Right ventricle myocardium superior (tissue), 1 donor: ENCODE data around the gene FBXL4. TPM values are rescaled to one million over a fixed set of nuclear protein-coding genes. Genes with fewer than 3 reads are reported as not detected.
"Not testable (repeated sequence)": the region's sequence is repeated elsewhere in the genome, so short reads cannot be mapped to it uniquely, and the experiment has no call there.

Source experiments
- ATAC-seq: fragments of 200-7000 bp; cut with Tn5 transposase; one replicate; pipeline ENCODE4 v1.9.1; 2020; ENCODE audit warnings: mild to moderate bottlenecking; ENCODE audit not compliant: poor library complexity
- DNase-seq: peaks from one replicate; pipeline ENCODE4 v3.0.0-alpha.2; 2020
- intact Hi-C: fragments of 100-400 bp; cut with DNase I; formaldehyde crosslinking; loops from one replicate; pipeline ENCODE4 v1.11.2; 2022
- total RNA-seq: library from RNA; stranded (reverse); fragmentation: NEBNext Ultra II Directional; extraction: Animal tissue kit (Norgen Biotek cat#: 25700); gene quantifications from one replicate; pipeline ENCODE4 v1.2.1, GENCODE V29; 2021
- donor health status: DM: no; HTN: yes; CAD: no; lungs with severe emphysema.

FBXL4 gene
- total RNA-seq, 1 donor from 2014 or later = 17.3 TPM

- intact Hi-C loops, ATAC-seq: not testable (repeated sequence)
Measured at GRCh38 chr6:98906342-98906741, 41.4 kb downstream of the FBXL4 start.

GRCh38 chr6:98905759-98906158, 42.0 kb downstream of the FBXL4 start:
- ATAC-seq (no peak), DNase-seq (no peak)
- intact Hi-C loops = no loop called here

More at GRCh38 chr6:98906342-98906741, 41.4 kb downstream of the FBXL4 start:
- not testable (repeated sequence) for DNase-seq

- DNase-seq (no peak), ATAC-seq (no peak)
- intact Hi-C loops = no loop called here
Measured at GRCh38 chr6:98904096-98904495, 43.6 kb downstream of the FBXL4 start.

GRCh38 chr6:98900706-98901105, 47.0 kb downstream of the FBXL4 start:
- intact Hi-C loops = no loop called here
- DNase-seq = no peak
- ATAC-seq = no peak

GRCh38 chr6:98894810-98895209, 52.9 kb downstream of the FBXL4 start:
- intact Hi-C loops = no loop called here
- DNase-seq (no peak), ATAC-seq (no peak)

GRCh38 chr6:98887650-98888049, 60.1 kb downstream of the FBXL4 start:
- no peak for ATAC-seq
- no peak for DNase-seq
- intact Hi-C loops = no loop called here

- intact Hi-C loops = no loop called here
- DNase-seq = no peak
- no peak for ATAC-seq
Measured at GRCh38 chr6:98885330-98885729, 62.4 kb downstream of the FBXL4 start.

- intact Hi-C loops = no loop called here
- DNase-seq = no peak
- ATAC-seq = no peak
Measured at GRCh38 chr6:98880486-98880885, 67.3 kb downstream of the FBXL4 start.

- no peak for DNase-seq
- intact Hi-C loops = no loop called here
- no peak for ATAC-seq
Measured at GRCh38 chr6:98877250-98877649, 70.5 kb downstream of the FBXL4 start.

- no peak for DNase-seq
- intact Hi-C loops = no loop called here
- ATAC-seq = no peak
Measured at GRCh38 chr6:98875375-98875774, 72.4 kb downstream of the FBXL4 start.

- intact Hi-C loops = no loop called here
Measured at GRCh38 chr6:98871821-98872220, 75.9 kb downstream of the FBXL4 start.

GRCh38 chr6:98871057-98871456, 76.7 kb downstream of the FBXL4 start:
- no peak for DNase-seq
- ATAC-seq = no peak
- intact Hi-C loops = no loop called here

More at GRCh38 chr6:98871821-98872220, 75.9 kb downstream of the FBXL4 start:
- ATAC-seq = no peak
- no peak for DNase-seq

- ATAC-seq (no peak), DNase-seq (no peak)
- intact Hi-C loops = no loop called here
Measured at GRCh38 chr6:98864497-98864896, 83.2 kb downstream of the FBXL4 start.

- DNase-seq = no peak
- ATAC-seq = no peak
- intact Hi-C loops = no loop called here
Measured at GRCh38 chr6:98848539-98849242, 99.1 kb downstream of the FBXL4 start.

GRCh38 chr6:98847779-98848538, 99.8 kb downstream of the FBXL4 start:
- DNase-seq (peak; percentile 40), ATAC-seq (peak; percentile 66)
- intact Hi-C loops = no loop called here

GRCh38 chr6:98847416-98847778, 100.3 kb downstream of the FBXL4 start:
- ATAC-seq = no peak
- intact Hi-C loops = no loop called here
- no peak for DNase-seq

- ATAC-seq (no peak), DNase-seq (no peak)
- intact Hi-C loops = no loop called here
Measured at GRCh38 chr6:98846021-98846380, 101.7 kb downstream of the FBXL4 start.

- DNase-seq = peak; percentile 79
- intact Hi-C loops = no loop called here
Measured at GRCh38 chr6:98845211-98846020, 102.3 kb downstream of the FBXL4 start.

More at GRCh38 chr6:98845211-98846020, 102.3 kb downstream of the FBXL4 start:
- ATAC-seq = peak; percentile 81
